B cell (primary cell): ENCODE data around the gene RTL9. TPM values are rescaled to one million over a fixed set of nuclear protein-coding genes. Genes with fewer than 3 reads are reported as not detected.

Experiments used
- ATAC-seq: fragments of 200-7000 bp; cut with Tn5 transposase; one replicate; pipeline ENCODE4 v1.10.0; 2021; ENCODE audit warnings: low read depth, mild to moderate bottlenecking, moderate number of reproducible peaks, moderate library complexity
- CTCF ChIA-PET: fragments of 350-600 bp; sonication (Branson Sonifier 250); formaldehyde crosslinking; loops from one replicate; lab custom pipeline; 2021; ENCODE audit warnings: antibody characterized with exemption, inconsistent platforms; lab: Charles Lee
- POLR2A ChIA-PET: fragments of 350-600 bp; sonication (Branson Sonifier 250); formaldehyde crosslinking; loops from one replicate; lab custom pipeline; 2021; ENCODE audit warnings: antibody characterized with exemption; lab: Charles Lee
- DNase-seq: peaks from one replicate; pipeline ENCODE4 v3.0.0; 2013
- H2AFZ ChIP-seq: 2 replicates; pipeline ENCODE4 v1.6.1; 2012; ENCODE audit warnings: mild to moderate bottlenecking, low read depth, low read length; ENCODE audit not compliant: insufficient read depth, poor library complexity, severe bottlenecking
- H3K27ac ChIP-seq, 2 donors: 1 replicate in 1 of 2; 2 replicates in 1 of 2; pipeline ENCODE4 v1.5.1; 2012 to 2013; ENCODE audit warnings: low read length in 2 of 2, mild to moderate bottlenecking in 2 of 2, moderate library complexity in 1 of 2
- H3K27me3 ChIP-seq, 4 experiments: fragments of 200-600 bp in 1 of 4; sonication (generic) in 1 of 4; replicated peaks in 1 of 4; 1 replicate in 2 of 4; 2 replicates in 2 of 4; pipeline versions ENCODE4 v1.6.1 to v1.7.0; 2013 to 2016; ENCODE audit warnings: low read length in 3 of 4, mild to moderate bottlenecking in 2 of 4, mixed read lengths in 1 of 4, moderate library complexity in 1 of 4; ENCODE audit not compliant: insufficient read depth in 4 of 4, control insufficient read depth in 3 of 4; ENCODE audit errors: control extremely low read depth in 1 of 4
- H3K36me3 ChIP-seq, 2 experiments: replicated peaks in 1 of 2; 1 replicate in 1 of 2; 2 replicates in 1 of 2; pipeline versions ENCODE4 v1.6.1 to v1.7.1; 2013; ENCODE audit warnings: low read length in 1 of 2; ENCODE audit not compliant: insufficient read depth in 2 of 2, control insufficient read depth in 1 of 2; ENCODE audit errors: control extremely low read depth in 1 of 2, extremely low read depth in 1 of 2
- H3K4me1 ChIP-seq, 2 donors: fragments of 200-600 bp in 1 of 2; sonication (generic) in 1 of 2; 1 replicate in 1 of 2; 2 replicates in 1 of 2; pipeline versions ENCODE4 v1.5.1 to v1.6.1; 2013 to 2017; ENCODE audit warnings: low read length in 2 of 2; ENCODE audit not compliant: control insufficient read depth in 2 of 2, insufficient read depth in 2 of 2
- H3K4me2 ChIP-seq: replicated peaks from 2 replicates; pipeline ENCODE3; 2012; ENCODE audit warnings: mild to moderate bottlenecking, low read depth, low read length; ENCODE audit not compliant: poor library complexity, severe bottlenecking
- H3K4me3 ChIP-seq, 5 experiments: fragments of 200-600 bp in 1 of 5; sonication (generic) in 1 of 5; 1 replicate in 3 of 5; 2 replicates in 2 of 5; pipeline versions ENCODE4 v1.5.1 to v1.7.0; 2011 to 2016; ENCODE audit warnings: low read length in 4 of 5, mild to moderate bottlenecking in 4 of 5, low read depth in 2 of 5, control low read depth in 1 of 5, moderate library complexity in 1 of 5; ENCODE audit not compliant: insufficient read depth in 1 of 5; ENCODE audit errors: control extremely low read depth in 1 of 5, extremely low read depth in 1 of 5
- H3K79me2 ChIP-seq: fragments of 200-600 bp; sonication (generic); one replicate; pipeline ENCODE4 v1.6.0; 2016; ENCODE audit warnings: low read length; ENCODE audit not compliant: control insufficient read depth, insufficient read depth
- H3K9ac ChIP-seq: fragments of 200-600 bp; sonication (generic); 2 replicates; pipeline ENCODE4 v1.6.1; 2017; ENCODE audit warnings: mild to moderate bottlenecking, low read length, moderate library complexity
- H3K9me3 ChIP-seq, 3 donors: one replicate each; pipeline versions ENCODE4 v1.6.1 to v1.7.1; 2013; ENCODE audit warnings: low read length in 2 of 3; ENCODE audit not compliant: control insufficient read depth in 2 of 3, insufficient read depth in 1 of 3; ENCODE audit errors: control extremely low read depth in 1 of 3
- H4K20me1 ChIP-seq: 2 replicates; pipeline ENCODE4 v1.6.0; 2012; ENCODE audit warnings: mild to moderate bottlenecking, low read length; ENCODE audit not compliant: insufficient read depth, control insufficient read depth, poor library complexity, severe bottlenecking
- H3K27ac Mint-ChIP-seq: one replicate; pipeline ENCODE4 v1.8.0; 2021; ENCODE audit warnings: mixed read lengths
- H3K27me3 Mint-ChIP-seq: one replicate; pipeline ENCODE4 v1.8.0; 2021; ENCODE audit warnings: mixed read lengths
- H3K4me1 Mint-ChIP-seq: one replicate; pipeline ENCODE4 v1.8.0; 2021; ENCODE audit warnings: mixed read lengths
- H3K4me3 Mint-ChIP-seq: one replicate; pipeline ENCODE4 v1.8.0; 2021; ENCODE audit warnings: mixed read lengths
- H3K9me3 Mint-ChIP-seq: one replicate; pipeline ENCODE4 v1.8.0; 2022; ENCODE audit warnings: mixed read lengths; ENCODE audit not compliant: insufficient read depth
- EZH2 ChIP-seq: IDR thresholded peaks from 2 replicates; pipeline ENCODE4 v1.6.1; 2012; ENCODE audit warnings: borderline replicate concordance, low read depth, mild to moderate bottlenecking, moderate library complexity, low read length; ENCODE audit not compliant: insufficient read depth, poor library complexity, severe bottlenecking
- WGBS: methylation state at CpG from one replicate; pipeline ENCODE4 v1.1.5; 2013; ENCODE audit warnings: missing lambda C conversion rate; ENCODE audit not compliant: insufficient coverage; 5-methylcytosine and 5-hydroxymethylcytosine counted together
- intact Hi-C: fragments of 100-400 bp; cut with micrococcal nuclease; formaldehyde crosslinking; loops from one replicate; pipeline ENCODE4 v1.10.0; 2022
- polyA plus RNA-seq: library from polyadenylated mRNA; depleted of rRNA; stranded (reverse); fragments of >200 nt; gene quantifications from 2 replicates; pipeline ENCODE4 v1.2.3, GENCODE V29; 2012
- total RNA-seq, 2 donors: library from RNA; stranded (reverse); fragments of 120-200 nt in 1 of 2; gene quantifications; 1 replicate in 1 of 2; 2 replicates in 1 of 2; pipeline versions ENCODE4 v1.2.3 to v1.2.4, GENCODE V29; 2013 to 2022
- TF ChIP-seq, protein P1 (sequence below): fragments of 200-600 bp; IDR thresholded peaks from one replicate; pipeline ENCODE4 v1.8.0; 2022; ENCODE audit warnings: antibody characterized with exemption, mild to moderate bottlenecking

The RTL9 gene
- total and polyA plus RNA-seq, 2 donors (not counting 1 experiment from before 2014, with no cell fraction given): not detected

DNA sequence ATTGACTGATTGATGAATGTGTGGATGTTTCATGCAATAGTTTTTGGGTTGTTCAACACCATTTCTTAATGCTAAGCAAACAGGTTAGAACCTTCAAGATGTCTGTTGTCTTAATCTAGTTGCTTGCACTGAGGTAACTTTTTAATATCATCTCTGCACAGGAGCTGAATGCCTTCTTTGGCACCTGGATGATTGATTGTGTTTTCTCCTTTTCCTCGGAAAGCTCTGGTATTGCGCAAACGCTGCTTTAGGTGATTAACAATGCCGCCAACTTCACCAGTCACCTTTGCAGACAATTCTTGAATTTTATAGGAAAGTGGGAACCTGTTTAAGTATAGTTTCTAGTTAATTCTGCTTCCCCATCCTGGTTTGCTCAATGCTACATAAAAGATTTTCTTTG, 48.2 kb downstream of the RTL9 start:
- Mint-ChIP-seq H3K9me3 (no peaks in the 10 kb centered on the region), H3K27me3 (no peaks in the 10 kb centered on the region), H3K27ac (no peak overlapping the region), H3K4me1 (no peaks in the 10 kb centered on the region), H3K4me3 (no peak overlapping the region)
- Histone ChIP-seq H3K79me2 (no peaks in the 10 kb centered on the region), H2AFZ (no peak overlapping the region), H4K20me1 (no peaks in the 10 kb centered on the region), H3K4me3 (no peak overlapping the region), H3K27me3 (no peaks in the 10 kb centered on the region), H3K4me1 (no peaks in the 10 kb centered on the region), H3K9ac (no peak overlapping the region), H3K36me3 (no peaks in the 10 kb centered on the region), H3K4me2 (no peak overlapping the region), H3K27ac (no peak overlapping the region), H3K9me3 (no peaks in the 10 kb centered on the region)
- ATAC-seq (no peak), DNase-seq (no peak)
- intact Hi-C loops: no loop called here
- no CpG with 5 or more reads among the region's 4 CpGs for WGBS
- POLR2A ChIA-PET: no interaction called here
- CTCF ChIA-PET: interaction anchor here (1.6 to 22.2 kb wide), 2 partner anchors 84 to 251 kb away, joined by 4 to 721 read pairs; no protein-coding TSS in a partner anchor
- TF ChIP-seq, protein P1, sequence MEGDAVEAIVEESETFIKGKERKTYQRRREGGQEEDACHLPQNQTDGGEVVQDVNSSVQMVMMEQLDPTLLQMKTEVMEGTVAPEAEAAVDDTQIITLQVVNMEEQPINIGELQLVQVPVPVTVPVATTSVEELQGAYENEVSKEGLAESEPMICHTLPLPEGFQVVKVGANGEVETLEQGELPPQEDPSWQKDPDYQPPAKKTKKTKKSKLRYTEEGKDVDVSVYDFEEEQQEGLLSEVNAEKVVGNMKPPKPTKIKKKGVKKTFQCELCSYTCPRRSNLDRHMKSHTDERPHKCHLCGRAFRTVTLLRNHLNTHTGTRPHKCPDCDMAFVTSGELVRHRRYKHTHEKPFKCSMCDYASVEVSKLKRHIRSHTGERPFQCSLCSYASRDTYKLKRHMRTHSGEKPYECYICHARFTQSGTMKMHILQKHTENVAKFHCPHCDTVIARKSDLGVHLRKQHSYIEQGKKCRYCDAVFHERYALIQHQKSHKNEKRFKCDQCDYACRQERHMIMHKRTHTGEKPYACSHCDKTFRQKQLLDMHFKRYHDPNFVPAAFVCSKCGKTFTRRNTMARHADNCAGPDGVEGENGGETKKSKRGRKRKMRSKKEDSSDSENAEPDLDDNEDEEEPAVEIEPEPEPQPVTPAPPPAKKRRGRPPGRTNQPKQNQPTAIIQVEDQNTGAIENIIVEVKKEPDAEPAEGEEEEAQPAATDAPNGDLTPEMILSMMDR: no peak
- TF ChIP-seq EZH2: no peak

DNA sequence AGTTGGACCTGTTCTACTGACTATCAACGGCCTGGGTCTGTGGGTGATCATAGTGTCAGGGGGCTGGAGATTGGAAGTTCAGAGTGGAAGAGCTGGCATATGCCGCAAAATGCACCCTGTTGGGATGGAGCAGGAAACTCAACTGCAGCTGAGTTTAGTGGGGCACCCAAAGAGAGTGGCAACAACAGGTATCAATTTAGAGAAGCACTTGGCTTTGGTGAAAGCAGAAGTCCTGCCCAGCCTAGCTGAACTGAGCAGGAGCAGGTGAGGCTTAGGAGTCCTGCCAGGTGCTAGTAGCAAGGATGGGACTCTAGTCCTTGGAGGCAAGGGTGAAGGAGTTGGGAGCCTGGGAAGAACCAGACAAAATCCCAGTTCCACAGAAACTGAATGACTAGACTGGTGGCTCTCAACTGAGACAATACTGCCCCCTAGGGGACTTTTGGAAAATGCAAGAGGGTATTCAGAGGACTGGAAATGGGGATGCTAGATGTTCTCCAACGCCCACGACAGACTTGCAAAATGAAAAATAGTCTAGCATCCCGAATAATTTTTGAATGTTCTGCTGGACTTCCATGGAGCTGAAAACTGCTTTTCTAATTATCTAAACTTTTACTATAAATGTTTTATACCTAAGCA, 49.4 kb downstream of the RTL9 start:
- Mint-ChIP-seq H3K4me3 (no peak overlapping the region), H3K27ac (no peak overlapping the region)
- WGBS: 71% methylated on average over 1 of the region's 5 CpGs

More for the DNA sequence above, 49.4 kb downstream of the RTL9 start:
- Histone ChIP-seq H3K9ac (no peak overlapping the region), H3K4me1 (no peaks in the 10 kb centered on the region), H3K79me2 (no peaks in the 10 kb centered on the region), H3K4me2 (no peak overlapping the region), H3K27me3 (no peaks in the 10 kb centered on the region), H3K9me3 (no peaks in the 10 kb centered on the region), H3K4me3 (no peak overlapping the region), H4K20me1 (no peaks in the 10 kb centered on the region), H3K36me3 (no peaks in the 10 kb centered on the region), H3K27ac (no peak overlapping the region), H2AFZ (no peak overlapping the region)
- DNase-seq (peak; percentile 63), ATAC-seq (peak; percentile 47)
- H3K27me3 Mint-ChIP-seq: peaks cover under 1% of the 10 kb centered on the region
- intact Hi-C loops: loop anchor here (1.0 kb wide), 2 partner anchors 248 to 252 kb away; no protein-coding TSS in a partner anchor
- H3K4me1 Mint-ChIP-seq: peaks cover 1% of the 10 kb centered on the region
- CTCF ChIA-PET: interaction anchor here (0.9 to 22.2 kb wide), 4 partner anchors 12 to 252 kb away, joined by 3 to 721 read pairs (median 4); no protein-coding TSS in a partner anchor
- no peaks in the 10 kb centered on the region for H3K9me3 Mint-ChIP-seq
- TF ChIP-seq, protein P1: peak; percentile 70
- no peak for TF ChIP-seq EZH2
- POLR2A ChIA-PET: no interaction called here
